HEK293T (cell line): Measurements from ENCODE around the gene TMPRSS5.

Experiments used
- FOXM1 ChIP-seq: fragments of 450-650 bp; IDR thresholded peaks from 2 replicates; pipeline ENCODE4 v1.6.1; 2017; ENCODE audit warnings: mild to moderate bottlenecking, borderline replicate concordance
- PKNOX1 ChIP-seq: fragments of 450-650 bp; IDR thresholded peaks from 2 replicates; pipeline ENCODE4 v1.6.1; 2016

GRCh38 chr11:113655771-113656170, 50.3 kb downstream of the TMPRSS5 start:
- TF ChIP-seq FOXM1: no peak
- no peak for TF ChIP-seq PKNOX1
